GM21390 (cell line): ENCODE measurements around the gene SCAI.
"Not testable (repeated sequence)": the region's sequence is repeated elsewhere in the genome, so short reads cannot be mapped to it uniquely, and the experiment has no call there.

Source experiments
- ATAC-seq: cut with Tn5 transposase; IDR thresholded peaks from one replicate; pipeline ENCODE4 v1.9.1; 2021; ENCODE audit not compliant: unreplicated experiment

The SCAI gene

DNA sequence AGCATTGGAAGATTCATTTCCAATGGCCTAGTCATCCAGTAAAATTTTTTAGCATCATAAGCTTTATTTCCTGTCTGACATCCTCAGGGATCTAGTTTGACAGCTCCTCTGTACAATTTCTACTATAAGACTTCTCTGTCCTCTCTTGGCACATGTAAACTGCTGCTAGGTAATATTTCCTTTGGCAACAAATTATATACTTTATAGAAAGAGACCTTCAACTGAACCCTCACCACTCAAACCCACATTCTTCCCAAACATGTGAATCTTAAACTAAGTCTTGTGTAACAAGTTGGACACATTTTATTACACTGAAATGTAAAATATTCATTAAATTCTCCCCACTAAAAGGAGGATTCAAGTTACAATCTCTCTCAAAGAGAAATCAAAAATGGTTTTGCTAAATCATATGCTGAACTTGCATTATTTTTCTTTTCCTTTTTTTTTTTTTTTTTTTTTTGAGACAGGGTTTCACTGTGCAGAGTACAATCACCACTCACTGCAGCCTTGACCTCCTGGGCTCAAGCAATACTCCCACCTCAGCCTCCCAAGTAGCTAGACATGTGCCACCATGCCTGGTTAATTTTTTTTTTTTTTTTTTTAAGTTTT is 36.9 kb downstream of the SCAI start:
- no peak for ATAC-seq

GRCh38 chr9:125103770-125104460 is 39.4 kb downstream of the SCAI start:
- ATAC-seq = no peak

DNA sequence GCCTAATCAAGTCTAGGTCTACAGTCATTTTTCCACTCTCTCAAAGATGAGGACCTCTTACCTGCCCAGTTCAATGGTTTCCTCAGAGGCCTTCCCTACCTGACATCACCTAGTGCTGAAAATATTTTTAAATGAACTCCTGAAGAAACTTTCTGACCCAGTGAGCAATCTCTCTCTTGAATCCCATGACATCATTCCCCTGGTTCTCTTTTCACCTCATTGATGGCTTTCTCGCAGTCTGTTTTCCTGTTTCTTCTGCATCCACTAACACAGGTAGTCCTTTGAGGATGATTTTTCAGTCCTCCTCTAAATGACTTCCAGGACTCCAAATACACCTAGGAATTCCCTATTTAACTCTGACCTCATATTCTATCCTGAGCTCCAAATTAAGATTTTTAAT is 40.3 kb downstream of the SCAI start:
- no peak for ATAC-seq

DNA sequence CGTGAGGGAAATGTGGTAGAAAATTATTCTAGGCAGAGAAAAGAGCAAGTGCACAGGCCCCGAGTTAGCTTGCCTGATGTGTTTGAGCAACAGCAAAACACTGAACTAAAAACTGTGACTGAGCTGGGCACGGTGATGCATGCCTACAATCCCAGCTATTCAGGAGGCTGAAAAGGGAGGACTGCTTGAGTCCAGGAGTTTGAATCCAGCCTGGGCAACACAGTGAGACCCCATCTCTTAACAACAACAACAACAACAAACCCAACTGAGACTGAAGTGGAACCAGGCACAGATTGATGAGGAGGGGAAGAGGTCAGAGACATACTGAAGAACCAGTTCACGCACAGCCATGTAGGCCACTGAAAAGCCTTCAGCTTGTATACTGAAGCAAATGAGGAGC is 42.5 kb downstream of the SCAI start:
- no peak for ATAC-seq

- no peak for ATAC-seq
Measured at GRCh38 chr9:125099816-125100215, 43.5 kb downstream of the SCAI start.

DNA sequence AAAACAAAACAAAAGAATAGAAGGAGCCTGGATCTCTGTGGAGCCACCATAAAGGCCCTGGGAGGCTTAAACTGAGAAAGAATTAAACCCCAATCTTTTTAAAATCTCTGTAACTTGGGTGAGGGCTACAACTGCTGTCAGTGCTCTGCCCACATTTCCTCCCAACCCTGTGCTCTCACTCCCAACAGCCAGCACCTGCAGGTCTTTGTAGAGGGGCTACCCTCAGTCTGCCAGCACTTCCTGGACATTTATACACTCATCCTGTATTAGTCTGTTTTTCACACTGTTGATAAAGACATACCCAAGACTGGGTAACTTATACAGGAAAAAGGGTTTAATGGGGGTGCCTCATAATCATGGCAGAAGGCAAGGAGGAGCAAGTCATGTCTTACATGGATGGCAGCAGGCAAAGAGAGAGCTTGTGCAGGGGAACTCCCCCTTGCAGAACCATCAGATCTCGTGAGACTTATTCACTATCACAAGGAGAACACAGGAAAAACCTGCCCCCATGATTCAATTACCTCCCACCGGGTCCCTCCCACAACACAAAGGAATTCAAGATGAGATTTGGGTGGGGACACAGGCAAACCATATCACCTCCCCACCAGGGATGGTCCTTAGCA is 47.4 kb downstream of the SCAI start:
- no peak for ATAC-seq

GRCh38 chr9:125091121-125091520 is 52.2 kb downstream of the SCAI start:
- no peak for ATAC-seq

DNA sequence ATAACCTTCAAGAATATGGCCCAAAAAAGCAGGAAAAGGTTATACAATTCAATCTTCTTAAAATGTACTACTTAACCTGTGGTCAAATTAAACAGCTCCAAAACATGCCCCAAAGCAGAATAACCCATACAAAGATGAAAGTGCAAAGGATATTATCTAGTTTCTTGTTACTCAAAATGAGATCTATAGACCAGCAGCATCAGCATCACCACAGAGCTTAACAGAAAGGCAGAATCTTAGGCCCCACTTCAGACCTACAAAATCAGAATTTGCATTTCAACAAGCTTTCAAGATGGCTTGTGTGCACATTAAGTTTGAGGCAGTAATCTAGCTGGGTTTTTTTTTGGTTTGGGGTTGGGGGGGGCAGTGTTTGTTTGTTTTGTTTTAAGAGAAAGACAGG is 54.0 kb downstream of the SCAI start:
- ATAC-seq = peak; percentile 76

- no peak for ATAC-seq
Measured at GRCh38 chr9:125088752-125089151, 54.6 kb downstream of the SCAI start.

DNA sequence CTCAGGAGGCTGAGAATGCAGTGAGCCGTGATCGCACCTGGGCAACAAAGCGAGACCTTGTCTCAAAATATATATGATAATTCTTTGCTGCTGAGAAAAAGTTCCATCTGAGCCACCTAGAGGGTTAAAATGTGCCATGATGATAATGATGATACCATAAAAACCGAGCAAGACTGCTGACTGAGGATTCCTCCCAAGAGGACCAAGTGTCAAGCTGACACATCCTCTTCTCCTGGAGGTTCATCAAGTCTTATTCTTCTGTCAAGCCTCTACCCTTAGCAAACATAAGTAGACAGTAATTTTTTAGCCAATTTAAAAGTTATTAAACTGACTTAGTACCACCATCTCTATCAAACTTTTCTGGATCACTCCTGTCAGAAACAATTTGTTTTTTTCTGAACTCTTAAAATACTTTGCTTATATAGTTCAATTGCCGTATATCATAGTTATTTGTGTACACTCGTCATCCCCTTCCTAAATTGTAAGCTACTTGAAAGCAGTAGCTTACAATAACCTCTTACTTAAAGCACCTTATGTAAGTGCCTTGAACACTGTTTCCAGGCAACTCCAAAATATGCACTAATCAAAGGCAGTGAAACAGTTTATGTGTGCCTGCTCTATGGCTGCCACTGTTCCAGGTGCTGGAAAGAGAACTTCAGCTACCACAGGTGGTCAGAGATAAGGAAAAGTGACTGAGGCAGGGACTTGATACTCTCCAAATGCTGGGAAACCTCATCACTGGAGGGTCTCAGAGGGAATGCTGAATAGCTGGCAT is 57.4 kb downstream of the SCAI start:
- ATAC-seq = no peak

- not testable (repeated sequence) for ATAC-seq
Measured at GRCh38 chr9:125082197-125082596, 61.1 kb downstream of the SCAI start.

GRCh38 chr9:125080797-125081196 is 62.5 kb downstream of the SCAI start:
- ATAC-seq = not testable (repeated sequence)

DNA sequence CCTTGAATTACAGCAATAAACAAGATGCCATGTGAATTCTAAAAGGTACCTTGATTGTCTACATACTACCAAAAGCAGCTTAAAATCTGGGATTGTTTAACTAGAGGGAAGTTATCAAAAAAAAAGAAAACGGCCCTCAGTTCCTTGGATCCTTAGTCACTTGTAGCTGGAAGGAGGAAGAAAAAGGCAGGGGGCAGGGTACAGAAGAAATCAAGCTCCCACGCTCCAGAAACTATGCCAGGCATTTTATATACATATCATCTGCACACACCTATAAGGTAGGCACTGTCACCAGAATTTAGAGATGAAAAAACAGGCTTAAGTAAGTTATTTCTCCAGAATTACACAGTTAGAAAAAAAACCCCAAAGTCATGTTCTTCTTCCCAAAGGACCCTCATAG is 63.4 kb downstream of the SCAI start:
- no peak for ATAC-seq

DNA sequence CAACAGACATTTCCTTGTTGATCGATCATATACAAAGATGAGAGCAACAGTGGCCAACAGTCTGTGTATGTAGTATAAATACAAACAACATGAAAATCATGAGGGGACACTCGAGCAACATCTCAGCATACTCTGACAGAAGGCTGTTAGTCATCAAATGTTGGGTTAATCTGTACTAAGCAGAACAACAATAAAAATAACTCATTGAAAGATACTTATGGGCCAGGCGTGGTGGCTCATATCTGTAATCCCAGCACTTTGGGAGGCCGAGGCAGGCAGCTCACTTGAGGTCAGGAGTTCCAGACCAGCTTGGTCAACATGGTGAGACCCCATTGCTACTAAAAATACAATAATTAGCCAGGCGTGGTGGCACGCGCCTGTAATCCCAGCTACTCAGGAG is 67.3 kb downstream of the SCAI start:
- ATAC-seq = no peak

DNA sequence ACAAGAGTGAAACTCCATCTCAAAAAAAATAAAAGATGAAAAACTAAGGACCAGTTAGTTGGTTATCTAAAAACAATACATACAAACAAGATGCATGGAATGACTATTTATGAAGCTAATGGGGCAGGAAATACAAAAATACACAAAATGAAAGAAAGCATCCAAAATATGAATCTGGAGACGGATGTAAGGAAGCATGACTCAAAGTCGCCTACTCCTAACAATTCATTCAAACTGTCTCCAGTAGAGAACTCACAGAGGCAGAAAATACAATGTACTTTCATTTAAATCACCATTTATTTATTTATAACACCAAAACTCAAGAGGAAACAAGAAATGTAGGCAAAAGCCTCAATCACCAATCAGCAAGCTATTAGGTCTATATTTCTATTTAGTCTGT is 68.4 kb downstream of the SCAI start:
- ATAC-seq = no peak

DNA sequence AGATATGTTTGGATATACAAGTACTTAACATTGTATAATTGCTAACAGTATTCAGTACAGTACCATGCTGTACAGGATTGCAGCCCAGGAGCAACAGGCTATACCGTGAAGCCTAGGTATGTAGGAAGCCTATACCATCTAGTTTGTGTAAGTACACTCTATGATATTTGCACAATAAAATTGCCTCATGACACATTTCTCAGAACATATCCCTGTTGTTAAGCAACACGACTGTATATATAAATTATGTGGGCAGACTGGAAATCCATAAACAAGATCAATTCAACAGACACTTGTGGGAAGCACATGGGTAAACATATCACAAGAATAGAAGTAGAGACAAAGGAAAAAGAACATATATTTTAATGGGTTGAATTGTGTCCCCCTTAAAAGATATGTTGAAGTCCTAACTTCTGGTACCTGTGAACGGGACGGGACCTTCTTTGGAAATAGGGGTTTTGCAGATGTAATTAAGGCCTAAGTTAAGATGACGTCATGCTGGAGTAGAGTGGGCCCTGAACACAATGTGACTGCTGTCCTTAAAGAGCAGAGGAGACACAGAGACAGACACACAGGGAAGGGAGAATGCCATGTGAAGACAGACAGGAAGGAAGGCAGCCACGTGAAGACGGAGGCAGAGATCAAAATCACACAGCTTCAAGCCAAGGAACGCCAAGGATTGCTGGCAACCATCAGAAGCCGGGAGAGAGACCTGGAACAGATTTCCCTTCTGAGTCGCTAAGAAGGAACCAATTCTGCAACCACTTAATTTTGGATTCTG is 76.3 kb downstream of the SCAI start:
- no peak for ATAC-seq

- no peak for ATAC-seq
Measured at GRCh38 chr9:125061391-125061790, 81.9 kb downstream of the SCAI start.

- no peak for ATAC-seq
Measured at GRCh38 chr9:125049212-125050049, 93.9 kb downstream of the SCAI start.

- ATAC-seq = no peak
Measured at GRCh38 chr9:125043631-125044030, 99.7 kb downstream of the SCAI start.

GRCh38 chr9:125043148-125043547 is 100.2 kb downstream of the SCAI start:
- no peak for ATAC-seq
